ENCODE data around the gene TSHZ3. TPM values are rescaled to one million over a fixed set of nuclear protein-coding genes. Genes with fewer than 3 reads are reported as not detected.

Gene TSHZ3
- total RNA-seq, 6 donors from 2014 or later: 2.9 to 10.1 (median 6.3) TPM

GRCh38 chr19:31380854-31381253 is 31.6 kb upstream of the TSHZ3 start:
- no peaks in the 10 kb centered on the region for H3K9me3 ChIP-seq
- whole genome bisulfite sequencing, 2 donors: 88 to 100% methylated on average over 5 to 6 of the region's 6 CpGs
- H3K4me3 ChIP-seq: no peak overlapping the region
- DNase-seq (no peak), ATAC-seq (ENCODE audit: low FRiP score in 2 of 2) (no peak)
- no peak for TF ChIP-seq POLR2A (IDR thresholded peaks at IDR 0.05)
- TF ChIP-seq EP300 (IDR thresholded peaks at IDR 0.05): no peak
- no peak for TF ChIP-seq POLR2AphosphoS5 (IDR thresholded peaks at IDR 0.05)
- TF ChIP-seq CTCF (IDR thresholded peaks at IDR 0.05): no peak
- no peak overlapping the region for H3K27ac ChIP-seq
- no peaks in the 10 kb centered on the region for H3K36me3 ChIP-seq
- no peaks in the 10 kb centered on the region for H3K4me1 ChIP-seq
- no peaks in the 10 kb centered on the region for H3K27me3 ChIP-seq

- H3K4me3 ChIP-seq: no peak overlapping the region
- no peaks in the 10 kb centered on the region for H3K27me3 ChIP-seq
- DNase-seq (no peak), ATAC-seq (ENCODE audit: low FRiP score in 2 of 2) (peak in 1 of 2 donors; percentile 82)
- no peaks in the 10 kb centered on the region for H3K4me1 ChIP-seq
- TF ChIP-seq CTCF (IDR thresholded peaks at IDR 0.05): no peak
- peak in 1 of 2 donors; percentile 16 for TF ChIP-seq POLR2AphosphoS5 (IDR thresholded peaks at IDR 0.05)
- 39 to 43% methylated on average over 4 of the region's 4 CpGs for WGBS, 2 donors
- no peak overlapping the region for H3K27ac ChIP-seq
- H3K9me3 ChIP-seq: peaks cover 0 to 3% (median 0%) of the 10 kb centered on the region in 4 donors
- no peaks in the 10 kb centered on the region for H3K36me3 ChIP-seq
Measured at GRCh38 chr19:31378404-31378803, 29.2 kb upstream of the TSHZ3 start.

- DNase-seq: no peak
- H3K27ac ChIP-seq: peak overlapping the region in 1 of 4 donors; percentile 15
- no peaks in the 10 kb centered on the region for H3K36me3 ChIP-seq
- no peak for TF ChIP-seq POLR2AphosphoS5 (IDR thresholded peaks at IDR 0.05)
- no peak for TF ChIP-seq POLR2A (IDR thresholded peaks at IDR 0.05)
- TF ChIP-seq CTCF (IDR thresholded peaks at IDR 0.05): no peak
- TF ChIP-seq EP300 (IDR thresholded peaks at IDR 0.05): no peak
- ATAC-seq (ENCODE audit: low FRiP score in 2 of 2): no peak
- 47 to 100% methylated on average over 1 of the region's 1 CpG for WGBS, 2 donors
- H3K4me1 ChIP-seq: no peaks in the 10 kb centered on the region
- H3K9me3 ChIP-seq: peaks cover 0 to 3% (median 0%) of the 10 kb centered on the region in 4 donors
- no peak overlapping the region for H3K4me3 ChIP-seq
- H3K27me3 ChIP-seq: no peaks in the 10 kb centered on the region
Measured at GRCh38 chr19:31377736-31378135, 28.5 kb upstream of the TSHZ3 start.

- no peak for DNase-seq
- Histone ChIP-seq H3K4me1 (no peaks in the 10 kb centered on the region), H3K4me3 (no peak overlapping the region), H3K27ac (no peak overlapping the region), H3K27me3 (no peaks in the 10 kb centered on the region), H3K9me3 (peaks cover 0 to 3% (median 0%) of the 10 kb centered on the region in 4 donors), H3K36me3 (no peaks in the 10 kb centered on the region)
- ATAC-seq (ENCODE audit: low FRiP score in 2 of 2): no peak
- WGBS, 2 donors: 57 to 91% methylated on average over 1 to 2 of the region's 2 CpGs
- TF ChIP-seq CTCF (IDR thresholded peaks at IDR 0.05) (no peak), EP300 (IDR thresholded peaks at IDR 0.05) (no peak), POLR2A (IDR thresholded peaks at IDR 0.05) (no peak), POLR2AphosphoS5 (IDR thresholded peaks at IDR 0.05) (no peak)
Measured at GRCh38 chr19:31372246-31372781, 23.1 kb upstream of the TSHZ3 start.

- WGBS, 2 donors: 68 to 84% methylated on average over 5 of the region's 5 CpGs
- ATAC-seq (ENCODE audit: low FRiP score in 2 of 2): no peak
- H3K27ac ChIP-seq: no peak overlapping the region
- no peaks in the 10 kb centered on the region for H3K27me3 ChIP-seq
- H3K4me3 ChIP-seq: no peak overlapping the region
- no peaks in the 10 kb centered on the region for H3K36me3 ChIP-seq
- no peaks in the 10 kb centered on the region for H3K4me1 ChIP-seq
- H3K9me3 ChIP-seq: peaks cover 0 to 3% (median 0%) of the 10 kb centered on the region in 4 donors
- no peak for DNase-seq
- no peak for TF ChIP-seq CTCF (IDR thresholded peaks at IDR 0.05)
- TF ChIP-seq POLR2AphosphoS5 (IDR thresholded peaks at IDR 0.05): no peak
- TF ChIP-seq POLR2A (IDR thresholded peaks at IDR 0.05): no peak
- no peak for TF ChIP-seq EP300 (IDR thresholded peaks at IDR 0.05)
Measured at GRCh38 chr19:31370216-31370615, 21.0 kb upstream of the TSHZ3 start.
